Neural cell (in vitro differentiated cells): Measurements from ENCODE around the gene CD2AP.
"Not testable (repeated sequence)": the region's sequence is repeated elsewhere in the genome, so short reads cannot be mapped to it uniquely, and the experiment has no call there.

Experiments used
- EP300 ChIP-seq: fragments of 450-650 bp; conservative IDR thresholded peaks from 2 replicates; pipeline ENCODE4 v1.6.1; 2014; ENCODE audit warnings: antibody characterized with exemption, mild to moderate bottlenecking, moderate library complexity; ENCODE audit not compliant: poor library complexity, severe bottlenecking
- EZH2 ChIP-seq: fragments of 200-600, 300-800 bp; shearing (Covaris generic), sonication (generic); IDR thresholded peaks from 2 replicates; pipeline ENCODE4 v1.6.1; 2014; ENCODE audit warnings: antibody characterized with exemption, low read length, borderline replicate concordance, mild to moderate bottlenecking; ENCODE audit not compliant: insufficient read depth, poor library complexity, severe bottlenecking
- RAD21 ChIP-seq: fragments of 450-650 bp; conservative IDR thresholded peaks from 2 replicates; pipeline ENCODE4 v1.6.1; 2014; ENCODE audit warnings: antibody characterized with exemption, mild to moderate bottlenecking, moderate library complexity
- SMC3 ChIP-seq: fragments of 450-650 bp; conservative IDR thresholded peaks from 2 replicates; pipeline ENCODE4 v1.6.1; 2014; ENCODE audit warnings: antibody characterized with exemption, mild to moderate bottlenecking, moderate library complexity; ENCODE audit not compliant: poor library complexity
- TF ChIP-seq, protein P1 (sequence below): fragments of 450-650 bp; IDR thresholded peaks from 2 replicates; pipeline ENCODE4 v1.5.1; 2014; ENCODE audit warnings: antibody characterized with exemption, mild to moderate bottlenecking, moderate library complexity; ENCODE audit not compliant: poor library complexity, severe bottlenecking
- TF ChIP-seq, protein P2 (sequence below): IDR thresholded peaks from 2 replicates; pipeline ENCODE4 v1.6.1; 2012; ENCODE audit warnings: borderline replicate concordance

DNA sequence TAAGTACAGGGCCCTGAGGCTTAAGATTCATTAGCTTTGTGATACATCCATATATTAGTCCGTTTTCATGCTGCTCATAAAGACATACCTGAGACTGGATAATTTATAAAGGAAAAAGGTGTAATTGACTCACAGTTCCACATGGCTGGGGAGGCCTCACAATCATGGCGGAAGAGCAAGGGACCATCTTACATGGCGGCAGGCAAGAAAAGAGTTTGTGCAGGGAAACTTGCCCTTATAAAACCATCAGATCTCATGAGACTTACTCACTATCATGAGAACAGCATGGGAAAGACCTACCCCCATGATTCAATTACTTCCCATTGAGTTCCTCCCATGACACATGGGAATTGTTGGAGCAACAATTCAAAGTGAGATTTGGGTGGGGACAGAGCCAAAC, 32.6 kb upstream of the CD2AP start:
- not testable (repeated sequence) for TF ChIP-seq EP300, EZH2, SMC3, RAD21
- TF ChIP-seq, protein P1, sequence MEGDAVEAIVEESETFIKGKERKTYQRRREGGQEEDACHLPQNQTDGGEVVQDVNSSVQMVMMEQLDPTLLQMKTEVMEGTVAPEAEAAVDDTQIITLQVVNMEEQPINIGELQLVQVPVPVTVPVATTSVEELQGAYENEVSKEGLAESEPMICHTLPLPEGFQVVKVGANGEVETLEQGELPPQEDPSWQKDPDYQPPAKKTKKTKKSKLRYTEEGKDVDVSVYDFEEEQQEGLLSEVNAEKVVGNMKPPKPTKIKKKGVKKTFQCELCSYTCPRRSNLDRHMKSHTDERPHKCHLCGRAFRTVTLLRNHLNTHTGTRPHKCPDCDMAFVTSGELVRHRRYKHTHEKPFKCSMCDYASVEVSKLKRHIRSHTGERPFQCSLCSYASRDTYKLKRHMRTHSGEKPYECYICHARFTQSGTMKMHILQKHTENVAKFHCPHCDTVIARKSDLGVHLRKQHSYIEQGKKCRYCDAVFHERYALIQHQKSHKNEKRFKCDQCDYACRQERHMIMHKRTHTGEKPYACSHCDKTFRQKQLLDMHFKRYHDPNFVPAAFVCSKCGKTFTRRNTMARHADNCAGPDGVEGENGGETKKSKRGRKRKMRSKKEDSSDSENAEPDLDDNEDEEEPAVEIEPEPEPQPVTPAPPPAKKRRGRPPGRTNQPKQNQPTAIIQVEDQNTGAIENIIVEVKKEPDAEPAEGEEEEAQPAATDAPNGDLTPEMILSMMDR: not testable (repeated sequence)
- TF ChIP-seq, protein P2, sequence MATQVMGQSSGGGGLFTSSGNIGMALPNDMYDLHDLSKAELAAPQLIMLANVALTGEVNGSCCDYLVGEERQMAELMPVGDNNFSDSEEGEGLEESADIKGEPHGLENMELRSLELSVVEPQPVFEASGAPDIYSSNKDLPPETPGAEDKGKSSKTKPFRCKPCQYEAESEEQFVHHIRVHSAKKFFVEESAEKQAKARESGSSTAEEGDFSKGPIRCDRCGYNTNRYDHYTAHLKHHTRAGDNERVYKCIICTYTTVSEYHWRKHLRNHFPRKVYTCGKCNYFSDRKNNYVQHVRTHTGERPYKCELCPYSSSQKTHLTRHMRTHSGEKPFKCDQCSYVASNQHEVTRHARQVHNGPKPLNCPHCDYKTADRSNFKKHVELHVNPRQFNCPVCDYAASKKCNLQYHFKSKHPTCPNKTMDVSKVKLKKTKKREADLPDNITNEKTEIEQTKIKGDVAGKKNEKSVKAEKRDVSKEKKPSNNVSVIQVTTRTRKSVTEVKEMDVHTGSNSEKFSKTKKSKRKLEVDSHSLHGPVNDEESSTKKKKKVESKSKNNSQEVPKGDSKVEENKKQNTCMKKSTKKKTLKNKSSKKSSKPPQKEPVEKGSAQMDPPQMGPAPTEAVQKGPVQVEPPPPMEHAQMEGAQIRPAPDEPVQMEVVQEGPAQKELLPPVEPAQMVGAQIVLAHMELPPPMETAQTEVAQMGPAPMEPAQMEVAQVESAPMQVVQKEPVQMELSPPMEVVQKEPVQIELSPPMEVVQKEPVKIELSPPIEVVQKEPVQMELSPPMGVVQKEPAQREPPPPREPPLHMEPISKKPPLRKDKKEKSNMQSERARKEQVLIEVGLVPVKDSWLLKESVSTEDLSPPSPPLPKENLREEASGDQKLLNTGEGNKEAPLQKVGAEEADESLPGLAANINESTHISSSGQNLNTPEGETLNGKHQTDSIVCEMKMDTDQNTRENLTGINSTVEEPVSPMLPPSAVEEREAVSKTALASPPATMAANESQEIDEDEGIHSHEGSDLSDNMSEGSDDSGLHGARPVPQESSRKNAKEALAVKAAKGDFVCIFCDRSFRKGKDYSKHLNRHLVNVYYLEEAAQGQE: not testable (repeated sequence)
